DMS 273 treated with DMSO at 0.1 percent for 48 hours (cell line): Measurements from ENCODE around the gene PEG3.

Experiments
- DNase-seq: peaks from one replicate; lab custom pipeline; 2025; lab: John Stamatoyannopoulos, UW

PEG3 gene

GRCh38 chr19:56806639-56807038, 33.9 kb downstream of the PEG3 start:
- DNase-seq: no peak
